Fibroblast of mammary gland (primary cell): Measurements from ENCODE around the gene GPR153.
A peak's percentile ranks its signal among the peaks of the same experiment; 100 is the strongest.
"Not testable (repeated sequence)": the region's sequence is repeated elsewhere in the genome, so short reads cannot be mapped to it uniquely, and the experiment has no call there.

Source experiments
- DNase-seq: peaks from one replicate; pipeline ENCODE4 v3.0.0-alpha.2; 2010; ENCODE audit warnings: low read depth
- H3K4me3 ChIP-seq: 2 replicates; pipeline ENCODE4 v1.5.1; 2011; ENCODE audit warnings: low read depth, mild to moderate bottlenecking, low read length, moderate library complexity; ENCODE audit not compliant: control insufficient read depth
- TF ChIP-seq, protein P1 (sequence below): conservative IDR thresholded peaks from 2 replicates; pipeline ENCODE4 v1.5.1; 2011; ENCODE audit warnings: low read depth, low read length, inconsistent platforms; ENCODE audit not compliant: control insufficient read depth, insufficient read depth

GPR153 gene

DNA sequence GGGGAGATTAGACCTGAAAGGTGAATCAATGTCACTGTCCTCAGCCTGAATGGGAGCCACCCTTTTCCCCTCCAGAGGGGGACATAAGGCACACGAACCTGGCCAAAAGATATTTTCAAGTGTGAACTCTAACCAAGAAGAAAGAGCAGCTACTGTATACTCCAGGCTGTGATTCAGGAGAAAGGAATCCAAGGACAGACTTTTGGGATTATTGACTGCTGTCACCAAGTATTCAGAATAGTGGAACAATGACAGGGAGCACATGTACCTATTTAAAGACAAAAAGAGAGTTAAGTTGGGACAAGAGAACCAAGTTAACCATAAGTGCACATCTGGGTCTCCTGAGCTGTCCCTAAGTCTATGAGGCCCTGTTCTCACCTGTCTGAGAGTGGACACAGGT, 27.5 kb downstream of the GPR153 start:
- DNase-seq, result no peak
- H3K4me3 ChIP-seq, result no peak overlapping the region
- TF ChIP-seq, protein P1, sequence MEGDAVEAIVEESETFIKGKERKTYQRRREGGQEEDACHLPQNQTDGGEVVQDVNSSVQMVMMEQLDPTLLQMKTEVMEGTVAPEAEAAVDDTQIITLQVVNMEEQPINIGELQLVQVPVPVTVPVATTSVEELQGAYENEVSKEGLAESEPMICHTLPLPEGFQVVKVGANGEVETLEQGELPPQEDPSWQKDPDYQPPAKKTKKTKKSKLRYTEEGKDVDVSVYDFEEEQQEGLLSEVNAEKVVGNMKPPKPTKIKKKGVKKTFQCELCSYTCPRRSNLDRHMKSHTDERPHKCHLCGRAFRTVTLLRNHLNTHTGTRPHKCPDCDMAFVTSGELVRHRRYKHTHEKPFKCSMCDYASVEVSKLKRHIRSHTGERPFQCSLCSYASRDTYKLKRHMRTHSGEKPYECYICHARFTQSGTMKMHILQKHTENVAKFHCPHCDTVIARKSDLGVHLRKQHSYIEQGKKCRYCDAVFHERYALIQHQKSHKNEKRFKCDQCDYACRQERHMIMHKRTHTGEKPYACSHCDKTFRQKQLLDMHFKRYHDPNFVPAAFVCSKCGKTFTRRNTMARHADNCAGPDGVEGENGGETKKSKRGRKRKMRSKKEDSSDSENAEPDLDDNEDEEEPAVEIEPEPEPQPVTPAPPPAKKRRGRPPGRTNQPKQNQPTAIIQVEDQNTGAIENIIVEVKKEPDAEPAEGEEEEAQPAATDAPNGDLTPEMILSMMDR, result no peak

DNA sequence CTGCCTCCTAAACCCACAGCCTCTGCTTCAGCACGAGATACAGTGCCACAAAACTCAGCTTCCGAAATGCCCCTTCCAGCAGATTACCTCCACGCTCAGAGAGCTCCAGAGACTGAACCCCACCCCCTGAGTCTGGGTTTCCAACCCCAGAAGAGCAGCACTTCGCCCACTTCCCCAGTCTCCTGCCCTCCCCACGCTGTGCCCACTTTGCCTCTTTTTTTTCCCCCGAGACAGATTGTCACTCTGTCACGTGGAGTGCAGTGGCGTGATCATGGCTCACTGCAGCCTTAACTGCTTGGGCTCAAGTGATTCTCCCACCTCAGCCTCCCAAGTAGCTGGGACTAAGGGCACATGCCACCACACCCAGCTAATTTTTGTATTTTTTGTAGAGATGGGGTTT, 35.2 kb downstream of the GPR153 start:
- TF ChIP-seq, protein P1, result no peak
- H3K4me3 ChIP-seq, result no peak overlapping the region
- no peak for DNase-seq

DNA sequence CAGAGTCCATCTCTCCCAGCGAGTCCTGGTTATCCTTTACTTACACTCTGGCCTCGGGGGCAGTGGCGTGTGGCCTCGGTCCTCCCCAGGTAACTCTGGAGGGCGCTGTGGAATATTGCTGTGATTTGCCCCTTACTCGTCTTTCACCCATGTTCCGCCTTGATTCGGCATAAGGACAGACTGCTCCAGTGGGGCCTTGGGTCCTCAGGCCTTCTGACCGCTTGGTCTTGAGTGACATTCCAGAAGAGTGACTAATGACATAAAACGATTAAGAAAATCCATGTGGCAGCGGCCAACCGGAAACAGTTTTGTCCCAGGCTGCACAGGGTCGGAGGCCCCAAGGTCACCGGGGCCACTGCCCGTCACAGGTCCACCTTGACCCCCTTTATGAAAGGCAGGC, 36.2 kb downstream of the GPR153 start:
- H3K4me3 ChIP-seq, result no peak overlapping the region
- TF ChIP-seq, protein P1, result no peak
- DNase-seq, result no peak

DNA sequence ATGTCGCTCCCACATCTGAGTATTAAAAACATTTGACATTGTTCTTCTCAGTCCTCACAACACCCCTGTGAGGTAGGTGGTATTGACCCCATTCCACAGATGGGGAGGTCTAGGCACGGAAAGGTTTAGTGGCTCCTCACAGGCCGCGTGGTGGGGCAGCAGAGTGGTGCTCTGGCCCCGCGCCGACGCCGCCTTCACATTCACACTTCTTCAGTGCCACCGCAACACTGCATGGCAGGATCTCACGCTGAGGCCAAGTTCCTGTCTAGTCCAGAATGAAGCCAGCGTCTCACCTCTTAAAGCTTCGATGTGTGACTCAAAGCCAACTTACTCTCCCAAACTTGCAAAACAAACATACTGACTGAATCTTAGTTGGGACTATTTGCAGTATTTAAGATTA, 37.3 kb downstream of the GPR153 start:
- no peak for DNase-seq
- TF ChIP-seq, protein P1, result no peak

DNA sequence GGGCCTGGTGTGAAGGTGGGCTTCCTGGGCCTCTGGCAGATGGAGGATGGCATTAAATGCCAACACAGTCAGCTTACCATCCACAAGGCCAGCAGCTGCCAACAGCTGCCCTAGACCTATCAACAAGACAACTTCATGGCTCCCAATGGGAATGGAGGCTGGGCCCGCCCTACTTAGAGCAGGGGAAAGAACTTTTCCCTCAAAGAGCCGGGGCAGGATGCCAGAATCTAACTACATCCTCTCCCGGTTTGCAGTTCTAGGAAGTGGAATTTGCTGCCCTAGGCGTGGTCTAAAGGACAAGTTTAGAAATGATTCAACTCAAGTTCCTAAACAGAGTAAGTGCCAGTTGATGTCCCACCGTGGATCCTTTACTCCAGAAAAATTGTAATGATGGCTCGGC, 38.3 kb downstream of the GPR153 start:
- TF ChIP-seq, protein P1, result no peak
- H3K4me3 ChIP-seq, result no peak overlapping the region
- peak; percentile 49 for DNase-seq

More for the DNA sequence above, 37.3 kb downstream of the GPR153 start:
- H3K4me3 ChIP-seq, result no peak overlapping the region

DNA sequence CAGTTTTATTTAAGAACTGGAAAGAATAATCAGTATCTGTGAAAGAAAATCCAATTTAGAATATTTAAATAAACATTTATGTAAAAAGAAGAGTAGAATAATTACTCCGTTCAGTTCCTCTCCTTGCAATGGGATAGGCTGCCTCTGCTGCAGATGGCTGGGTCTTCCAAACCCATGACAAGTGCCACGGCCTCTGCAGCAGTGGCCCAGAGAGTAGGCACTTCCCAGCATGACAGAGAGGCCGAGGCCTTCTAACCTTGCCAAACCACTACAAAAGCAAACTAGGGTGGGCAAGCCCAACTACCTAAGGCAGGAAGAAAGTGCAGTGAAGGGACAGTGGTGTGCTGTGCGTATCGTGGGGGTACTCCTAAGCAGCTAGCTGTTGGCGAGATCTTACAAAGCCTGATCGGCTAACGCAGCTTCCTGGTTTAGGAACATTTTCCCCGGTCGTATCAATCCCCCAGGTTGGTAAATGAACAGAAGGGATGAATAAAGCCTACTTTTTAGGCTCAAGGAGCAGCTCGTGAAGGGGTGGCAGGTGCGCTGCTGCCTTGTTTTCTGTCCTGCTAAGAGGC, 39.6 kb downstream of the GPR153 start:
- TF ChIP-seq, protein P1, result no peak

DNA sequence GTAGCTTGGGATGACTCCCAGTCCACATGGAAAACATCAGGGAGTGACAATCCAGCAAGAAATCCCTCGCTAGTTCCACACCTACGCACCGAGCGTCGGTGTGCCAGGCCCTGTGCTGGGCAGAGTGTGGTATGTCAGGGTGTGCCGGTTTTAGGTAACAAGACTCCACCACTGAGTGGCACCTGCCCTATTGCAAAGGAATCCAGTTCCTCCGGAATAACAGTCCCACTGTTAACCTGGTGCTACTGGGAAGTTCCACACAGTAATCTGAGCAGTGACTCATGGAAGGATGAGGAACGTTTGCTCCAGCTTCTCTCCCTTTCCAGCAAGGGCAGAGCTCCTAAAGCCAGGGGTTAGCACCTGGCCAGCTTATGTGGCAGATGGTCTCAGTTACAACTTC, 40.7 kb downstream of the GPR153 start:
- DNase-seq, result peak; percentile 20
- H3K4me3 ChIP-seq, result no peak overlapping the region
- TF ChIP-seq, protein P1, result no peak

More for the DNA sequence above, 39.6 kb downstream of the GPR153 start:
- no peak overlapping the region for H3K4me3 ChIP-seq
- DNase-seq, result no peak

DNA sequence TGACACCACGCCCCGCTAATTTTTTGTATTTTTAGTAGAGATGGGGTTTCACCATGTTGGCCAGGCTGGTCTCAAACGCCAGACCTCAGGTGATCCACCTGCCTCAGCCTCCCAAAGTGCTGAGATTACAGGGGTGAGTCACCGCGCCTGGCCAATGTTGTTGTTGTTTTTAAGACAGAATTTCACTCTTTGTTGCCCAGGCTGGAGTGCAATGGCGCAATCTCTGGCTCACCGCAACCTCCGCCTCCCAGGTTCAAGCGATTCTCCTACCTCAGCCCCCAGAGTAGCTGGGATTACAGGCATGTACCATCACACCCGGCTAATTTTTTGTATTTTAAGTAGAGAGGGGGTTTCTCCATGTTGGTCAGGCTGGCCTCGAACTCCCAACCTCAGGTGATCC, 41.3 kb downstream of the GPR153 start:
- not testable (repeated sequence) for H3K4me3 ChIP-seq, DNase-seq
